Esophagus squamous epithelium (tissue), 5 donors: Measurements from ENCODE around the gene CLSTN2. TPM values are rescaled to one million over a fixed set of nuclear protein-coding genes. Genes with fewer than 3 reads are reported as not detected.

Experiments
- DNase-seq: peaks from one replicate; lab custom pipeline; 2025; lab: John Stamatoyannopoulos, UW
- H3K27ac ChIP-seq, 4 donors: fragments of 200-600 bp; sonication (generic); one replicate each; pipeline ENCODE4 v1.5.1; 2016 to 2019; ENCODE audit warnings: mild to moderate bottlenecking in 1 of 4
- H3K27me3 ChIP-seq, 4 donors: fragments of 200-600 bp; sonication (generic); 1 replicate in 3 of 4; 2 replicates in 1 of 4; pipeline versions ENCODE4 v1.5.1 to v1.6.0; 2017 to 2021; ENCODE audit warnings: antibody characterized with exemption in 1 of 4
- H3K36me3 ChIP-seq, 3 donors: fragments of 200-600 bp; sonication (generic); one replicate each; pipeline ENCODE4 v1.5.1; 2016 to 2019
- H3K4me1 ChIP-seq, 3 donors: fragments of 200-600 bp; sonication (generic); one replicate each; pipeline ENCODE4 v1.5.1; 2017 to 2019
- H3K4me3 ChIP-seq, 4 donors: fragments of 200-600 bp; sonication (generic); 1 replicate in 3 of 4; 2 replicates in 1 of 4; pipeline ENCODE4 v1.5.1; 2016 to 2019; ENCODE audit warnings: mild to moderate bottlenecking in 2 of 4, moderate library complexity in 1 of 4
- H3K9me3 ChIP-seq, 3 donors: fragments of 200-600 bp; sonication (generic); one replicate each; pipeline ENCODE4 v1.5.1; 2016 to 2019
- CTCF ChIP-seq, 6 experiments: fragments of 450-650 bp in 4 of 6; fragments of 200-600 bp in 2 of 6; sonication (generic) in 2 of 6; IDR thresholded peaks; one replicate each; pipeline ENCODE4 v1.5.1; 2016 to 2019; ENCODE audit warnings: antibody characterized with exemption in 6 of 6, mild to moderate bottlenecking in 4 of 6, moderate library complexity in 4 of 6
- POLR2A ChIP-seq, 4 donors: fragments of 450-650 bp; IDR thresholded peaks; one replicate each; pipeline ENCODE4 v1.6.1; 2017; ENCODE audit warnings: antibody characterized with exemption in 4 of 4, mild to moderate bottlenecking in 4 of 4, moderate library complexity in 3 of 4
- WGBS, 2 donors: methylation state at CpG; one replicate each; pipeline ENCODE4 v1.1.5; 2018; 5-methylcytosine and 5-hydroxymethylcytosine counted together
- intact Hi-C: fragments of 100-400 bp; cut with DNase I; formaldehyde crosslinking; loops from one replicate; pipeline ENCODE4 v1.15.0; 2022
- total RNA-seq, 4 donors: library from RNA; depleted of rRNA; stranded (reverse); fragments of >200 nt; gene quantifications; one replicate each; pipeline ENCODE4 v1.1.0, GENCODE V29; 2016
- donor health status: DM: yes; HTN: yes; CAD: no.

Gene CLSTN2
- total RNA-seq, 4 donors from 2014 or later, result 0.53 to 5.0 (median 3.1) TPM

- H3K4me3 ChIP-seq, result no peak overlapping the region
- no peaks in the 10 kb centered on the region for H3K9me3 ChIP-seq
- 82 to 89% methylated on average over 5 of the region's 5 CpGs for WGBS, 2 donors
- intact Hi-C loops, result no loop called here
- no peaks in the 10 kb centered on the region for H3K4me1 ChIP-seq
- H3K27ac ChIP-seq, result no peak overlapping the region
- H3K36me3 ChIP-seq, result no peaks in the 10 kb centered on the region
- no peak for TF ChIP-seq POLR2A (IDR thresholded peaks at IDR 0.05)
- no peak for TF ChIP-seq CTCF (IDR thresholded peaks at IDR 0.05)
- H3K27me3 ChIP-seq, result no peaks in the 10 kb centered on the region
- DNase-seq, result no peak
Measured at GRCh38 chr3:140143367-140144069, 208.5 kb downstream of the CLSTN2 start.

GRCh38 chr3:140145528-140145927 is 210.5 kb downstream of the CLSTN2 start:
- no peak for DNase-seq
- Histone ChIP-seq H3K9me3 (no peaks in the 10 kb centered on the region), H3K4me1 (no peaks in the 10 kb centered on the region), H3K27ac (no peak overlapping the region), H3K36me3 (no peaks in the 10 kb centered on the region), H3K4me3 (no peak overlapping the region), H3K27me3 (no peaks in the 10 kb centered on the region)
- intact Hi-C loops, result no loop called here
- TF ChIP-seq CTCF (IDR thresholded peaks at IDR 0.05), result no peak
- TF ChIP-seq POLR2A (IDR thresholded peaks at IDR 0.05), result no peak
- WGBS, 2 donors, result 76 to 93% methylated on average over 2 of the region's 2 CpGs

GRCh38 chr3:140146668-140147067 is 211.7 kb downstream of the CLSTN2 start:
- intact Hi-C loops, result no loop called here
- Histone ChIP-seq H3K9me3 (no peaks in the 10 kb centered on the region), H3K4me1 (no peaks in the 10 kb centered on the region), H3K4me3 (no peak overlapping the region), H3K36me3 (no peaks in the 10 kb centered on the region), H3K27me3 (no peaks in the 10 kb centered on the region), H3K27ac (no peak overlapping the region)
- TF ChIP-seq POLR2A (IDR thresholded peaks at IDR 0.05) (no peak), CTCF (IDR thresholded peaks at IDR 0.05) (no peak)
- no peak for DNase-seq

- TF ChIP-seq CTCF (IDR thresholded peaks at IDR 0.05), result no peak
- TF ChIP-seq POLR2A (IDR thresholded peaks at IDR 0.05), result no peak
- no peak overlapping the region for H3K4me3 ChIP-seq
- H3K27ac ChIP-seq, result no peak overlapping the region
- no peaks in the 10 kb centered on the region for H3K4me1 ChIP-seq
- H3K9me3 ChIP-seq, result no peaks in the 10 kb centered on the region
- no peaks in the 10 kb centered on the region for H3K27me3 ChIP-seq
- no peaks in the 10 kb centered on the region for H3K36me3 ChIP-seq
- intact Hi-C loops, result no loop called here
- DNase-seq, result no peak
- WGBS, 2 donors, result 89 to 92% methylated on average over 4 of the region's 4 CpGs
Measured at GRCh38 chr3:140147965-140148490, 213.0 kb downstream of the CLSTN2 start.

- TF ChIP-seq POLR2A (IDR thresholded peaks at IDR 0.05) (no peak), CTCF (IDR thresholded peaks at IDR 0.05) (no peak)
- Histone ChIP-seq H3K9me3 (no peaks in the 10 kb centered on the region), H3K4me1 (no peaks in the 10 kb centered on the region), H3K36me3 (no peaks in the 10 kb centered on the region), H3K27me3 (no peaks in the 10 kb centered on the region), H3K4me3 (no peak overlapping the region), H3K27ac (no peak overlapping the region)
- 68 to 86% methylated on average over 3 of the region's 3 CpGs for WGBS, 2 donors
- DNase-seq, result no peak
- intact Hi-C loops, result no loop called here
Measured at GRCh38 chr3:140148824-140149390, 213.9 kb downstream of the CLSTN2 start.
